ENCODE data around the gene NTF4. TPM values are rescaled to one million over a fixed set of nuclear protein-coding genes. Genes with fewer than 3 reads are reported as not detected.

The NTF4 gene
- total RNA-seq, 1 donor from 2014 or later = 0.58 TPM

DNA sequence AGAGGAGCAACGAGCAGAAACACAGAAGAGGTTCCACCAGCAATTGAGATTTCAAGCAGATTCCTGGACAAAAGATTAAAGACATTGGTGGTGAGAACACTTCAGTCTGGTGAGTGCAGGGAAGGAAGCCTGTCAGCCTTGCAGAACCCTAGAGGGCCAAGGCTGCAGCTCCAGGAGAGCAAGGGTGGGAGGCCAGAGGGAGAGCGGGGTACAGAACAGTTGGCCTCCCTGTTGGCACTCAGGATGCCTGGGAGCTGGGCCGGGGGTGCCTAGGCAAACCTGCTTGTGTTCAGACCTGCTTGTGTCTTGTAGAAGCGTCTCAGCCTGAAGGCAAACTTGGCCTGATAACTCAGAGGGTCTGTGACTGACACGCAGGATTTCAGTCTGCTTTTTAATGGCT, 44.4 kb upstream of the NTF4 start:
- peaks cover 9% of the 10 kb centered on the region for H3K36me3 ChIP-seq (ENCODE audit: control insufficient read depth, insufficient read depth, low read length)
- no peaks in the 10 kb centered on the region for H3K27me3 ChIP-seq (ENCODE audit: control insufficient read depth, insufficient read depth, low read length)
- no peak overlapping the region for H3K4me3 ChIP-seq (ENCODE audit: low read depth, low read length)
- TF ChIP-seq, protein P1, sequence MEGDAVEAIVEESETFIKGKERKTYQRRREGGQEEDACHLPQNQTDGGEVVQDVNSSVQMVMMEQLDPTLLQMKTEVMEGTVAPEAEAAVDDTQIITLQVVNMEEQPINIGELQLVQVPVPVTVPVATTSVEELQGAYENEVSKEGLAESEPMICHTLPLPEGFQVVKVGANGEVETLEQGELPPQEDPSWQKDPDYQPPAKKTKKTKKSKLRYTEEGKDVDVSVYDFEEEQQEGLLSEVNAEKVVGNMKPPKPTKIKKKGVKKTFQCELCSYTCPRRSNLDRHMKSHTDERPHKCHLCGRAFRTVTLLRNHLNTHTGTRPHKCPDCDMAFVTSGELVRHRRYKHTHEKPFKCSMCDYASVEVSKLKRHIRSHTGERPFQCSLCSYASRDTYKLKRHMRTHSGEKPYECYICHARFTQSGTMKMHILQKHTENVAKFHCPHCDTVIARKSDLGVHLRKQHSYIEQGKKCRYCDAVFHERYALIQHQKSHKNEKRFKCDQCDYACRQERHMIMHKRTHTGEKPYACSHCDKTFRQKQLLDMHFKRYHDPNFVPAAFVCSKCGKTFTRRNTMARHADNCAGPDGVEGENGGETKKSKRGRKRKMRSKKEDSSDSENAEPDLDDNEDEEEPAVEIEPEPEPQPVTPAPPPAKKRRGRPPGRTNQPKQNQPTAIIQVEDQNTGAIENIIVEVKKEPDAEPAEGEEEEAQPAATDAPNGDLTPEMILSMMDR (IDR thresholded peaks at IDR 0.05; ENCODE audit: insufficient read depth, low read length, poor library complexity, severe bottlenecking) = no peak
- DNase-seq (ENCODE audit: low read depth) = no peak

DNA sequence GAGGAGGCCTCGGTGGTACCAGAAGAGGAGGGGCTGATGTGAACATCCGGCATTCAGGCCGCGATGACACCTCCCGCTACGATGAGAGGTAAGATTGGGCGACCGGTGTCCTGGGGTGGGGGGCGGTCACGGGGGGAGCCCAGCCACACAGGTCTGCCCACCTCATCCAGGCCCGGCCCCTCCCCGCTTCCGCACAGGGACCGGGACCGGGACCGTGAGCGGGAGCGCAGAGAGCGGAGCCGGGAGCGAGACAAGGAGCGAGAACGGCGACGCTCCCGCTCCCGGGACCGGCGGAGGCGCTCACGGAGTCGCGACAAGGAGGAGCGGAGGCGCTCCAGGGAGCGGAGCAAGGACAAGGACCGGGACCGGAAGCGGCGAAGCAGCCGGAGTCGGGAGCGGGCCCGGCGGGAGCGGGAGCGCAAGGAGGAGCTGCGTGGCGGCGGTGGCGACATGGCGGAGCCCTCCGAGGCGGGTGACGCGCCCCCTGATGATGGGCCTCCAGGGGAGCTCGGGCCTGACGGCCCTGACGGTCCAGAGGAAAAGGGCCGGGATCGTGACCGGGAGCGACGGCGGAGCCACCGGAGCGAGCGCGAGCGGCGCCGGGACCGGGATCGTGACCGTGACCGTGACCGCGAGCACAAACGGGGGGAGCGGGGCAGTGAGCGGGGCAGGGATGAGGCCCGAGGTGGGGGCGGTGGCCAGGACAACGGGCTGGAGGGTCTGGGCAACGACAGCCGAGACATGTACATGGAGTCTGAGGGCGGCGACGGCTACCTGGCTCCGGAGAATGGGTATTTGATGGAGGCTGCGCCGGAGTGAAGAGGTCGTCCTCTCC, 43.2 kb upstream of the NTF4 start:
- DNase-seq (ENCODE audit: low read depth) = no peak
- peaks cover 9% of the 10 kb centered on the region for H3K36me3 ChIP-seq (ENCODE audit: control insufficient read depth, insufficient read depth, low read length)
- no peaks in the 10 kb centered on the region for H3K27me3 ChIP-seq (ENCODE audit: control insufficient read depth, insufficient read depth, low read length)
- H3K4me3 ChIP-seq (ENCODE audit: low read depth, low read length) = no peak overlapping the region
- TF ChIP-seq, protein P1 (IDR thresholded peaks at IDR 0.05; ENCODE audit: insufficient read depth, low read length, poor library complexity, severe bottlenecking) = no peak

DNA sequence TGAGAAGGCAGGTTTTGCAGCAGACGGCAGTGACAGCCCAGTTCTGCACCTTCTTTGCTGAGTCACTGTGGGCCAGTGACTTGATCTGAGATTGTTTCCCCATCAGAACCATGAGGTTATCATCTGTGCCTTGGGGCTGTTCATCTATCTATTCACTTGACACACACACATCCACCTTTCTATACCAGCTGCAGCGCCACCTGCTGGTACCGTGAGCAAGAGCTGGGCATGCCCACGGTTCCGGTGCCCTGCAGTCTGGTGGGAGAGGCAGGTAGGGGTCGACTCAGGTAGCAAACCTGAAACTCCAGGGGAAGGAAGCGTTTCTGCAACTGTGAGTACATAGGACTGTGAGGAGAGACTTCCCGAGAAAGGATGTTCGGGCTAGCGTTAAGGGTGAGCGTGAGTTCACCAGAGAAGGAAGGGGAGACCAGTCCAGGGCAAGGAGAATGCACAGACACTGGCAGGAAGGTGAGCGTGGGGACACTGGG, 42.1 kb upstream of the NTF4 start:
- H3K36me3 ChIP-seq (ENCODE audit: control insufficient read depth, insufficient read depth, low read length) = peaks cover 9% of the 10 kb centered on the region
- TF ChIP-seq, protein P1 (IDR thresholded peaks at IDR 0.05; ENCODE audit: insufficient read depth, low read length, poor library complexity, severe bottlenecking) = peak; percentile 79
- no peak overlapping the region for H3K4me3 ChIP-seq (ENCODE audit: low read depth, low read length)
- no peaks in the 10 kb centered on the region for H3K27me3 ChIP-seq (ENCODE audit: control insufficient read depth, insufficient read depth, low read length)
- DNase-seq (ENCODE audit: low read depth) = no peak

DNA sequence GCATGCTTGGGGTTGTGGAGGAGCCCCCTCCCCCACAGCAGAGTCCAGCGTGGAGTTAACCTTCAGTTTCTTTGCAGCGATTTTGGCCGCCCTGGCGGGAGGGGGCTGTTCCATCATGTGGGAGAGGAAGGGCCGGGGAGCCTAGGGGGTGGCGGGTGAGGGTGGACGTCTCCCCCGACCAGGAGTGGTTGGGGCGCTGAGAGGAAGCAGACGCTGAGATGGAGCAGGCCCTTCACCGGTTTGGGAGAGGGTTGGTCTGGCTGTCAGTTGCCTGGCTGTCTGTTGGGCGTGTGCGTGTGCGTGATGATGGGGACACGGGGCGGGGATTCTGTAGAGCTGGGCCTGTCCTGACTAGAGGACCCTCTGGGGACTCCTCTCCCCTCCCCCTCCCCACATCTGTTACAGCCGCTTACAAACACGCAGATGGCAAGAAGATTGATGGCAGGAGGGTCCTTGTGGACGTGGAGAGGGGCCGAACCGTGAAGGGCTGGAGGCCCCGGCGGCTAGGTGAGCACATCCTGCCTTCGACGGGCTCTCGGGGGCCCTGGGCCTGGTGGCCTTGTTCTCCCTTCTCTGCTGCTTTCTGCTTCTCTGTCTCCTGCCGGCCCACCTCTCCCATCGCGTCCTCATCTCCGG, 39.7 kb upstream of the NTF4 start:
- H3K36me3 ChIP-seq (ENCODE audit: control insufficient read depth, insufficient read depth, low read length) = peaks cover 9% of the 10 kb centered on the region
- DNase-seq (ENCODE audit: low read depth) = no peak

DNA sequence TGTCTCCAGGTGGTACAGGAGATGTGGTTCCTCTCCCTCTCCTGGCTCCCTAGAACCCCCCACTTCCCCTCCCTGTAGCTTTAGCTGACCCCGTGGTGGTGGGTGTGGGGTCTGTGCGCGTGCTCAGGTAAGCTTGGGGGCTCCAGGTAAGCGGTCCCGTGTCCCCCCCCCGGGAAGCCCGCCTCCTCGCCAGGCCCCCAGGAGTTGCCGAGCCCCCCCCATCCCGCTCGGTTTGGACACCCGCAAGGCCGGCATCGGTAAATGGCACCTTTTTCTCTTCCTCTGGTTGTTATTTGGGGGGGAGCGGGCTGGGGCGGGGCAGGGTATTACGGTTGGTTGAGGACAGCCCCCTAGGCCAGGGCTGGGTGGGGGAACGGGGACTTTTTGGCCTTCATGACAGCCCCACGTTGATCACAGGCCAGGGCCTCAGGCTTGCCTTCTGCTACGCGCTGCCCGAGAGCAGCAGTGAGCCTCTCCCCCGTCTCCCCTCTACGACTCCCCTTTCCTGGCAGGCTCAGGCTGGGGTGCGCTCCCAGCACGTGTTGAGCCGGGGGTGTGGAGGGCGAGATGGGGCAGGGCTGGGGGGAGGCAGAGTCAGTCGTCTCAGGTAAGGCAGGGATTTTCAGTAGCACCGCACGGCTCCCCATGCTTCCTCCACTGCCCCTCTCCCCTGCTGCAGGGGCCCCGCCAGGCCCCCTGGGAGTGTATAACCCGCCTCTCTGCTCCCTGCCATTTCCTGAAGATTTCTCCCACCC, 38.9 kb upstream of the NTF4 start:
- TF ChIP-seq, protein P1 (IDR thresholded peaks at IDR 0.05; ENCODE audit: insufficient read depth, low read length, poor library complexity, severe bottlenecking) = no peak

More for the DNA sequence above, 39.7 kb upstream of the NTF4 start:
- Histone ChIP-seq H3K27me3 (ENCODE audit: control insufficient read depth, insufficient read depth, low read length) (no peaks in the 10 kb centered on the region), H3K4me3 (ENCODE audit: low read depth, low read length) (no peak overlapping the region)
- TF ChIP-seq, protein P1 (IDR thresholded peaks at IDR 0.05; ENCODE audit: insufficient read depth, low read length, poor library complexity, severe bottlenecking) = no peak

More for the DNA sequence above, 38.9 kb upstream of the NTF4 start:
- no peaks in the 10 kb centered on the region for H3K27me3 ChIP-seq (ENCODE audit: control insufficient read depth, insufficient read depth, low read length)
- no peak overlapping the region for H3K4me3 ChIP-seq (ENCODE audit: low read depth, low read length)
- no peak for DNase-seq (ENCODE audit: low read depth)
- peaks cover 9% of the 10 kb centered on the region for H3K36me3 ChIP-seq (ENCODE audit: control insufficient read depth, insufficient read depth, low read length)
